Loucy (cell line): ENCODE data around the gene BMP6.

Source experiments
- EZH2phosphoT487 ChIP-seq: fragments of 200-600 bp; IDR thresholded peaks from 2 replicates; pipeline ENCODE4 v1.6.1; 2018; ENCODE audit warnings: antibody characterized with exemption, mild to moderate bottlenecking, moderate library complexity, borderline replicate concordance
- TF ChIP-seq, protein P1 (sequence below): fragments of 200-600 bp; sonication (generic); conservative IDR thresholded peaks from 2 replicates; pipeline ENCODE4 v1.5.1; 2014; ENCODE audit warnings: mild to moderate bottlenecking, antibody characterized with exemption, low read length

GRCh38 chr6:7798751-7799150, 72.9 kb downstream of the BMP6 start:
- TF ChIP-seq, protein P1, sequence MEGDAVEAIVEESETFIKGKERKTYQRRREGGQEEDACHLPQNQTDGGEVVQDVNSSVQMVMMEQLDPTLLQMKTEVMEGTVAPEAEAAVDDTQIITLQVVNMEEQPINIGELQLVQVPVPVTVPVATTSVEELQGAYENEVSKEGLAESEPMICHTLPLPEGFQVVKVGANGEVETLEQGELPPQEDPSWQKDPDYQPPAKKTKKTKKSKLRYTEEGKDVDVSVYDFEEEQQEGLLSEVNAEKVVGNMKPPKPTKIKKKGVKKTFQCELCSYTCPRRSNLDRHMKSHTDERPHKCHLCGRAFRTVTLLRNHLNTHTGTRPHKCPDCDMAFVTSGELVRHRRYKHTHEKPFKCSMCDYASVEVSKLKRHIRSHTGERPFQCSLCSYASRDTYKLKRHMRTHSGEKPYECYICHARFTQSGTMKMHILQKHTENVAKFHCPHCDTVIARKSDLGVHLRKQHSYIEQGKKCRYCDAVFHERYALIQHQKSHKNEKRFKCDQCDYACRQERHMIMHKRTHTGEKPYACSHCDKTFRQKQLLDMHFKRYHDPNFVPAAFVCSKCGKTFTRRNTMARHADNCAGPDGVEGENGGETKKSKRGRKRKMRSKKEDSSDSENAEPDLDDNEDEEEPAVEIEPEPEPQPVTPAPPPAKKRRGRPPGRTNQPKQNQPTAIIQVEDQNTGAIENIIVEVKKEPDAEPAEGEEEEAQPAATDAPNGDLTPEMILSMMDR, result no peak
- no peak for TF ChIP-seq EZH2phosphoT487
